Measurements from ENCODE around the gene MALAT1. TPM values are rescaled to one million over a fixed set of nuclear protein-coding genes. Genes with fewer than 3 reads are reported as not detected.

The MALAT1 gene
- total and polyA plus RNA-seq, 2 of the 13 experiments (the other 11 are each of a cell fraction or from before 2014, with no cell fraction given) = 143 to 1,237 TPM

DNA sequence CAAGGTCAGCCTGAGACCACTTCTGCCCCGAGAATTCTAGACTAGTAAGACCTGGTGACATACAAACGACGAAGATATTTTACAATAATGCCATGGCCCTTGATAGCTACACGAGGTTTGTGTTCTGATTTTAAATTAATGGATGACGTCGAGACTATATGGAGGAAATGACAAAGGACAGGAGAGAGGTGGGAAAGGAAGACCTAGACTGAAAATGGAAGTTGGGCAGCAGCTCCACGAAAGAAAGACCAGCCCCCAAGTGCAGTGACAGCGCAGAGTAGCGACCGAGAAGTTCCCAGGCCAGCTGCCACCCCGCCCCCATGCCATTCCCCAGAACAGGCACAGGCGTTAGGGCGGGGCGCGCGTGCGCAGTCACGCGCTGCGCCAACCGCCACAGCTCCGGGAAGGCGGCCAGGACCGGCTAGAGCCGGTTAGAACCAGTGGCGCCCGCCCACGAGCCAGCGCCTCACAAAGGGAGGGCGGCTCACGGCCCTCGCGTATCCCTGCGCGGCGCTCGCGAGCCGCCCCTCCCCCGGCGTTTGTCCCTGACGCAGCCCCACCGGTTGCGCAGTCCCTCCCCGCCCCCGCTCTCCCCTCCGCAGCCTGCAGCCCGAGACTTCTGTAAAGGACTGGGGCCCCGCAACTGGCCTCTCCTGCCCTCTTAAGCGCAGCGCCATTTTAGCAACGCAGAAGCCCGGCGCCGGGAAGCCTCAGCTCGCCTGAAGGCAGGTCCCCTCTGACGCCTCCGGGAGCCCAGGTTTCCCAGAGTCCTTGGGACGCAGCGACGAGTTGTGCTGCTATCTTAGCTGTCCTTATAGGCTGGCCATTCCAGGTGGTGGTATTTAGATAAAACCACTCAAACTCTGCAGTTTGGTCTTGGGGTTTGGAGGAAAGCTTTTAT, 1.5 kb upstream of the MALAT1 start (continued):
- TF ChIP-seq, protein P1, sequence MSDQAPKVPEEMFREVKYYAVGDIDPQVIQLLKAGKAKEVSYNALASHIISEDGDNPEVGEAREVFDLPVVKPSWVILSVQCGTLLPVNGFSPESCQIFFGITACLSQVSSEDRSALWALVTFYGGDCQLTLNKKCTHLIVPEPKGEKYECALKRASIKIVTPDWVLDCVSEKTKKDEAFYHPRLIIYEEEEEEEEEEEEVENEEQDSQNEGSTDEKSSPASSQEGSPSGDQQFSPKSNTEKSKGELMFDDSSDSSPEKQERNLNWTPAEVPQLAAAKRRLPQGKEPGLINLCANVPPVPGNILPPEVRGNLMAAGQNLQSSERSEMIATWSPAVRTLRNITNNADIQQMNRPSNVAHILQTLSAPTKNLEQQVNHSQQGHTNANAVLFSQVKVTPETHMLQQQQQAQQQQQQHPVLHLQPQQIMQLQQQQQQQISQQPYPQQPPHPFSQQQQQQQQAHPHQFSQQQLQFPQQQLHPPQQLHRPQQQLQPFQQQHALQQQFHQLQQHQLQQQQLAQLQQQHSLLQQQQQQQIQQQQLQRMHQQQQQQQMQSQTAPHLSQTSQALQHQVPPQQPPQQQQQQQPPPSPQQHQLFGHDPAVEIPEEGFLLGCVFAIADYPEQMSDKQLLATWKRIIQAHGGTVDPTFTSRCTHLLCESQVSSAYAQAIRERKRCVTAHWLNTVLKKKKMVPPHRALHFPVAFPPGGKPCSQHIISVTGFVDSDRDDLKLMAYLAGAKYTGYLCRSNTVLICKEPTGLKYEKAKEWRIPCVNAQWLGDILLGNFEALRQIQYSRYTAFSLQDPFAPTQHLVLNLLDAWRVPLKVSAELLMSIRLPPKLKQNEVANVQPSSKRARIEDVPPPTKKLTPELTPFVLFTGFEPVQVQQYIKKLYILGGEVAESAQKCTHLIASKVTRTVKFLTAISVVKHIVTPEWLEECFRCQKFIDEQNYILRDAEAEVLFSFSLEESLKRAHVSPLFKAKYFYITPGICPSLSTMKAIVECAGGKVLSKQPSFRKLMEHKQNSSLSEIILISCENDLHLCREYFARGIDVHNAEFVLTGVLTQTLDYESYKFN (CRISPR knock-in tag; conservative IDR thresholded peaks at IDR 0.05) = peak; percentile 75
- TF ChIP-seq ZNF124 (CRISPR knock-in tag; IDR thresholded peaks at IDR 0.05) = peak; percentile 74; the same call in 1 of the 2 replicates
- no peak for TF ChIP-seq ZNF629 (CRISPR knock-in tag; conservative IDR thresholded peaks at IDR 0.05)
- TF ChIP-seq ZBTB3 (CRISPR knock-in tag; IDR thresholded peaks at IDR 0.05; ENCODE audit: borderline replicate concordance, low read depth) = no peak; the same call in 1 of the 2 replicates
- TF ChIP-seq ZNF747 (CRISPR knock-in tag; IDR thresholded peaks at IDR 0.05; ENCODE audit: borderline replicate concordance) = peak; percentile 67; the same call in 1 of the 2 replicates
- TF ChIP-seq RBAK (CRISPR knock-in tag; IDR thresholded peaks at IDR 0.05) = no peak
- TF ChIP-seq SYNCRIP (IDR thresholded peaks at IDR 0.05; ENCODE audit: insufficient read depth, low read depth, low read length) = no peak
- TF ChIP-seq, protein P2, sequence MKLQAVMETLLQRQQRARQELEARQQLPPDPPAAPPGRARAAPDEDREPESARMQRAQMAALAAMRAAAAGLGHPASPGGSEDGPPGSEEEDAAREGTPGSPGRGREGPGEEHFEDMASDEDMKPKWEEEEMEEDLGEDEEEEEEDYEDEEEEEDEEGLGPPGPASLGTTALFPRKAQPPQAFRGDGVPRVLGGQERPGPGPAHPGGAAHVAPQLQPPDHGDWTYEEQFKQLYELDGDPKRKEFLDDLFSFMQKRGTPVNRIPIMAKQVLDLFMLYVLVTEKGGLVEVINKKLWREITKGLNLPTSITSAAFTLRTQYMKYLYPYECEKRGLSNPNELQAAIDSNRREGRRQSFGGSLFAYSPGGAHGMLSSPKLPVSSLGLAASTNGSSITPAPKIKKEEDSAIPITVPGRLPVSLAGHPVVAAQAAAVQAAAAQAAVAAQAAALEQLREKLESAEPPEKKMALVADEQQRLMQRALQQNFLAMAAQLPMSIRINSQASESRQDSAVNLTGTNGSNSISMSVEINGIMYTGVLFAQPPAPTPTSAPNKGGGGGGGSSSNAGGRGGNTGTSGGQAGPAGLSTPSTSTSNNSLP (IDR thresholded peaks at IDR 0.05; ENCODE audit: low read depth, low read length) = no peak
- no peak for TF ChIP-seq MIER2 (CRISPR knock-in tag; IDR thresholded peaks at IDR 0.05)
- TF ChIP-seq DNMT3B (CRISPR knock-in tag; conservative IDR thresholded peaks at IDR 0.05) = no peak; the same call in 1 of the 2 replicates
- peak; percentile 78; the same call in 1 of the 2 replicates for TF ChIP-seq PAWR (CRISPR knock-in tag; IDR thresholded peaks at IDR 0.05; ENCODE audit: borderline replicate concordance)
- no peak for TF ChIP-seq ZNF557 (CRISPR knock-in tag; IDR thresholded peaks at IDR 0.05)
- no peak for TF ChIP-seq ZFP36 (IDR thresholded peaks at IDR 0.05; ENCODE audit: borderline replicate concordance, low read depth, low read length, partially characterized antibody)
- no peak for TF ChIP-seq ZNF674 (CRISPR knock-in tag; IDR thresholded peaks at IDR 0.05; ENCODE audit: low read depth)
- no peak for TF ChIP-seq MAFF (IDR thresholded peaks at IDR 0.05; ENCODE audit: low read depth, low read length)
- TF ChIP-seq ZNF101 (CRISPR knock-in tag; IDR thresholded peaks at IDR 0.05; ENCODE audit: borderline replicate concordance, low read depth) = no peak
- no peak for TF ChIP-seq TRIM24 (CRISPR knock-in tag; IDR thresholded peaks at IDR 0.05)
- peak; percentile 90; the same call in 1 of the 2 replicates for TF ChIP-seq KAT7 (CRISPR knock-in tag; IDR thresholded peaks at IDR 0.05; ENCODE audit: borderline replicate concordance)
- TF ChIP-seq PTBP1 (IDR thresholded peaks at IDR 0.05; ENCODE audit: low read depth, low read length, poor library complexity, severe bottlenecking) = no peak
- TF ChIP-seq, protein P3, sequence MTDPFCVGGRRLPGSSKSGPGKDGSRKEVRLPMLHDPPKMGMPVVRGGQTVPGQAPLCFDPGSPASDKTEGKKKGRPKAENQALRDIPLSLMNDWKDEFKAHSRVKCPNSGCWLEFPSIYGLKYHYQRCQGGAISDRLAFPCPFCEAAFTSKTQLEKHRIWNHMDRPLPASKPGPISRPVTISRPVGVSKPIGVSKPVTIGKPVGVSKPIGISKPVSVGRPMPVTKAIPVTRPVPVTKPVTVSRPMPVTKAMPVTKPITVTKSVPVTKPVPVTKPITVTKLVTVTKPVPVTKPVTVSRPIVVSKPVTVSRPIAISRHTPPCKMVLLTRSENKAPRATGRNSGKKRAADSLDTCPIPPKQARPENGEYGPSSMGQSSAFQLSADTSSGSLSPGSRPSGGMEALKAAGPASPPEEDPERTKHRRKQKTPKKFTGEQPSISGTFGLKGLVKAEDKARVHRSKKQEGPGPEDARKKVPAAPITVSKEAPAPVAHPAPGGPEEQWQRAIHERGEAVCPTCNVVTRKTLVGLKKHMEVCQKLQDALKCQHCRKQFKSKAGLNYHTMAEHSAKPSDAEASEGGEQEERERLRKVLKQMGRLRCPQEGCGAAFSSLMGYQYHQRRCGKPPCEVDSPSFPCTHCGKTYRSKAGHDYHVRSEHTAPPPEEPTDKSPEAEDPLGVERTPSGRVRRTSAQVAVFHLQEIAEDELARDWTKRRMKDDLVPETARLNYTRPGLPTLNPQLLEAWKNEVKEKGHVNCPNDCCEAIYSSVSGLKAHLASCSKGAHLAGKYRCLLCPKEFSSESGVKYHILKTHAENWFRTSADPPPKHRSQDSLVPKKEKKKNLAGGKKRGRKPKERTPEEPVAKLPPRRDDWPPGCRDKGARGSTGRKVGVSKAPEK (CRISPR knock-in tag; IDR thresholded peaks at IDR 0.05; ENCODE audit: borderline replicate concordance) = no peak
- TF ChIP-seq FOXO1 (CRISPR knock-in tag; IDR thresholded peaks at IDR 0.05) = peak; percentile 53; the same call in 1 of the 2 replicates

Data from HepG2 (cell line).